H7 (cell line): ENCODE data around the gene GAS5. TPM values are rescaled to one million over a fixed set of nuclear protein-coding genes. Genes with fewer than 3 reads are reported as not detected.

Source experiments
- DNase-seq: peaks from one replicate; pipeline ENCODE4 v3.0.0; 2012
- H3K27me3 ChIP-seq: 2 replicates; pipeline ENCODE4 v1.6.0; 2011; ENCODE audit warnings: mild to moderate bottlenecking, low read length; ENCODE audit not compliant: control insufficient read depth, insufficient read depth
- H3K36me3 ChIP-seq: replicated peaks from 2 replicates; pipeline ENCODE4 v1.5.1; 2011; ENCODE audit warnings: low read length; ENCODE audit not compliant: control insufficient read depth, insufficient read depth
- H3K4me3 ChIP-seq: 2 replicates; pipeline ENCODE4 v1.5.1; 2011; ENCODE audit warnings: low read depth, mild to moderate bottlenecking, control low read depth, low read length, moderate library complexity; ENCODE audit not compliant: insufficient read depth
- total RNA-seq: library from RNA; depleted of rRNA; stranded (reverse); fragments of >200 nt; shearing (Covaris generic); gene quantifications from 2 replicates; pipeline ENCODE4 v1.2.3, GENCODE V29; 2014; rRNA removed

The GAS5 gene
- 937 and 1,209 TPM in 2 replicates for total RNA-seq

- Histone ChIP-seq H3K36me3 (peaks cover 32% of the 10 kb centered on the region), H3K4me3 (peak within 1 kb of the TSS; percentile 97), H3K27me3 (no peaks in the 10 kb centered on the region)
- DNase-seq, result peak; percentile 92
Measured at GRCh38 chr1:173867753-173868265, at the start of gene GAS5. Gene GAS5, minus strand, starts transcription at chr1:173867989.

GRCh38 chr1:173917149-173917548, 49.4 kb upstream of the GAS5 start, which contains the start of gene SERPINC1:
Gene SERPINC1, minus strand, starts transcription at chr1:173917327. Its CDS starts 68 bp downstream, at chr1:173917259.
- Histone ChIP-seq H3K36me3 (no peaks in the 10 kb centered on the region), H3K27me3 (no peaks in the 10 kb centered on the region), H3K4me3 (no peak within 1 kb of the TSS)
- DNase-seq, result no peak

GRCh38 chr1:173916667-173917066, 48.9 kb upstream of the GAS5 start:
- Histone ChIP-seq H3K36me3 (no peaks in the 10 kb centered on the region), H3K4me3 (no peak overlapping the region), H3K27me3 (no peaks in the 10 kb centered on the region)
- DNase-seq, result no peak

DNA sequence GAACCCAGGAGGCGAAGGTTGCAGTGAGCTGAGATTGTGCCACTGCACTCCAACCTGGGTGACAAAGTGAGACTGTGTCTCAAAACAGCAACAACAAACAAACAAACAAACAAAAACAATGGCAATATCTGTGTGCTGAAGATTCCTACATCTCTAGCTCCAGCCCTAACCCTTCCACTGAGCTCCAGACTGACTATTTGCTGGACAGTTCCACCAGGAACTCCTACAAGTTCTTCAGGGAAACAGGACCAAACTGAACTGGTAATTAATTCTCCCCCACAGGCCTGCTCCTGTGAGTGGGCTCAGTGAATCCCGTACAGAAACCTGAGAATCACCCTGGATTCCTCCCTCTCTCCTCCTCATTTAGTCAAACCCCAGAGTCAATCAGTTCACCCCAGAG, 47.8 kb upstream of the GAS5 start:
- no peaks in the 10 kb centered on the region for H3K27me3 ChIP-seq
- no peaks in the 10 kb centered on the region for H3K36me3 ChIP-seq
- H3K4me3 ChIP-seq, result no peak overlapping the region
- DNase-seq, result no peak

DNA sequence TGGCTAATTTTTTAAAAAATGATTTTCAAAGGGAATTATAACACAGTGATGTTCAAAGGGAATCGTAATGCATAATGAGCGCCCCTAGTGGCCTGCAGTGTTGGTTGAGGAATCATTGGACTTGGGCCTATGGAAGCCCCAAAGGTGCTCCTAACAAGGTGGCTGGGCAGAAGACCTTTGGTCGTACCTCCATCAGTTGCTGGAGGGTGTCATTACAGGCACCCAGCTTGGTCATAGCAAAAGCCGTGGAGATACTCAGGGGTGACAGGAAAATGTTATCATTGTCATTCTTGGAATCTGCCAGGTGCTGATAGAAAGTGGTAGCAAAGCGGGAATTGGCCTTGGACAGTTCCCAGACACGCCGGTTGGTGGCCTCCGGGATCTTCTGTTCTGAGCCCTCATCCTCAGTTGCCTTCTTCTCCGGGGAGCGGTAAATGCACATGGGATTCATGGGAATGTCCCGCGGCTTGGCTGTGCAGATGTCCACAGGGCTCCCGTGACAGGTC, 46.6 kb upstream of the GAS5 start:
- no peaks in the 10 kb centered on the region for H3K36me3 ChIP-seq
- H3K4me3 ChIP-seq, result no peak overlapping the region
- H3K27me3 ChIP-seq, result no peaks in the 10 kb centered on the region
- DNase-seq, result peak; percentile 62

- no peaks in the 10 kb centered on the region for H3K36me3 ChIP-seq
- no peak for DNase-seq
Measured at GRCh38 chr1:173913111-173913510, 45.3 kb upstream of the GAS5 start.

DNA sequence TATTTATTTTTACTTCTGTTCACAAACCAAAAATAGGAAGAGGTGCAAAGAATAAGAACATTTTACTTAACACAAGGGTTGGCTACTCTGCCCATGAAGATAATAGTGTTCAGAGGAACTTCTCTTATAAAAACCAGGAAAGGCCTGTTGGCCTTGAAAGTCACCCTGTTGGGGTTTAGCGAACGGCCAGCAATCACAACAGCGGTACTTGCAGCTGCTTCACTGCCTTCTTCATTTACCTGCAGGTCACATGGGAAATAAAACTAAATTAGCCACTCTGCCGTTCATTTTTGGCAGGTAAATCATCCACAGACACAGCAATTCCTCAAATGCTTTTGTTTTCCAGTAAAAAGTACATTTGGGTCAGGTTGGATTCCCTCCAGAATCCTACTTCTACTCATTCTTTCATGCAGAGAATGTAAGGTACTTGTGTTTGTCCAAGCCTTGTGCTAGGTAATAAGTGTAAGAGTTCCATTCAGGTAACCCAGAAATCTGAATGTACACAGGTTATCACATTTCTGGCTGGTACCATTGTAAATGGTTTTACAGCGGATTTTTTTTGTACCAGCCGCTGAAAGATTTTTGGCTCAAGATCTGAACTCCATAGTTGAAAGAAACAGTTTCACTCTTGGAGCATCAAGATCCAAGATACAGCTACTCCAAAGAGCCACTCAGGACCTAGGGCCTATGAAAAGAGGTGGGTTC, 36.2 kb upstream of the GAS5 start:
- no peaks in the 10 kb centered on the region for H3K36me3 ChIP-seq
- H3K4me3 ChIP-seq, result no peak overlapping the region
- no peaks in the 10 kb centered on the region for H3K27me3 ChIP-seq
- DNase-seq, result no peak

More at GRCh38 chr1:173913111-173913510, 45.3 kb upstream of the GAS5 start:
- H3K4me3 ChIP-seq, result no peak overlapping the region
- no peaks in the 10 kb centered on the region for H3K27me3 ChIP-seq

DNA sequence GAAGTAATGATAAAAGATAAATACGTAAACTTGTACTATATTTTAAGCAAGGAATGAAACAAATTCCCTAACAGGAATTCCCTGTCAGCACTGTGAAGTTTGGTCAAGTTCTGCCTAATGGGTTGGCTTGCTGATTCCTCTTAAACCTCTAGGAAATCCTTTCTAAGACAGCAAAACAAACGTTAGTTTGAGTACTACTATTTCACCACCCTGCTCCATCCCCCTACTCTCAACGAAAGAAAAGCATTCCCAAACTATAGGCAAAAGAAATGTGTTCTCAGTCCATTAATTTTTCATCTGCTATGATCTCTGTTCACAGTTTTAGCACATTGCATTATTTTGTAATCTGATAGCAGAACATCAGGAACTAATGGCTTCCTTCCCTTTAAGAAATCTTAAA, 33.2 kb upstream of the GAS5 start:
- Histone ChIP-seq H3K27me3 (no peaks in the 10 kb centered on the region), H3K36me3 (no peaks in the 10 kb centered on the region), H3K4me3 (no peak overlapping the region)
- DNase-seq, result no peak

DNA sequence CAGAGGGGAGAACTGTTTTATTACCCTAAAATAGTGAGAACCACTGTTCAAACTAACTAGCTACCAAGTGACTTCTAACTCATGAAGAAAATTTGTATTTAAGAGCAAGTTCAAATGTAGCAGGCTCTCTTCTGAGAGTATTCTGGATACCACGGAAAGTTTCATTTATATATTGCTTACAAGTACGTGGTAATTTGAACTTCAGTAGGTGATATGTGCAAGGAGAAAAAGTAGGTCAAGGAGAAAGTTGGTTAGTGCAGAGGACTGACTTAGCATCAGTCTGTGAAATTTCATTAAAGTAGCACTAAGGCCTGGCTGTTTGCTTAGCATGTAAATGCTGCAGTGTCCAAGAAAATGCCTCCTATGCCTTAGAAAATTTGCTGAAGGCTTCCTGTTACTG, 32.6 kb upstream of the GAS5 start:
- DNase-seq, result no peak
- Histone ChIP-seq H3K4me3 (no peak overlapping the region), H3K27me3 (no peaks in the 10 kb centered on the region), H3K36me3 (no peaks in the 10 kb centered on the region)

GRCh38 chr1:173894189-173894588, 26.4 kb upstream of the GAS5 start:
- no peak for DNase-seq
- H3K36me3 ChIP-seq, result no peaks in the 10 kb centered on the region
- no peak overlapping the region for H3K4me3 ChIP-seq
- H3K27me3 ChIP-seq, result no peaks in the 10 kb centered on the region

- no peaks in the 10 kb centered on the region for H3K27me3 ChIP-seq
- H3K4me3 ChIP-seq, result no peak overlapping the region
- no peaks in the 10 kb centered on the region for H3K36me3 ChIP-seq
- DNase-seq, result no peak
Measured at GRCh38 chr1:173893611-173894010, 25.8 kb upstream of the GAS5 start.

- no peak for DNase-seq
- H3K27me3 ChIP-seq, result no peaks in the 10 kb centered on the region
- H3K36me3 ChIP-seq, result no peaks in the 10 kb centered on the region; the same call in 1 of the 2 replicates
- no peak overlapping the region for H3K4me3 ChIP-seq
Measured at GRCh38 chr1:173889885-173890284, 22.1 kb upstream of the GAS5 start.

GRCh38 chr1:173888749-173889148, 21.0 kb upstream of the GAS5 start:
- Histone ChIP-seq H3K27me3 (no peaks in the 10 kb centered on the region), H3K36me3 (no peaks in the 10 kb centered on the region; the same call in 1 of the 2 replicates), H3K4me3 (no peak overlapping the region)
- peak; percentile 11 for DNase-seq

GRCh38 chr1:173887627-173888026, 19.8 kb upstream of the GAS5 start:
- DNase-seq, result no peak
- Histone ChIP-seq H3K27me3 (no peaks in the 10 kb centered on the region), H3K4me3 (no peak overlapping the region), H3K36me3 (no peaks in the 10 kb centered on the region; the same call in 1 of the 2 replicates)
